GM18867 (cell line): ENCODE results near the gene PIK3C2G.

Experiments used
- ATAC-seq: cut with Tn5 transposase; IDR thresholded peaks from one replicate; pipeline ENCODE4 v1.9.1; 2021; ENCODE audit warnings: mild to moderate bottlenecking, moderate library complexity; ENCODE audit not compliant: unreplicated experiment

PIK3C2G gene

DNA sequence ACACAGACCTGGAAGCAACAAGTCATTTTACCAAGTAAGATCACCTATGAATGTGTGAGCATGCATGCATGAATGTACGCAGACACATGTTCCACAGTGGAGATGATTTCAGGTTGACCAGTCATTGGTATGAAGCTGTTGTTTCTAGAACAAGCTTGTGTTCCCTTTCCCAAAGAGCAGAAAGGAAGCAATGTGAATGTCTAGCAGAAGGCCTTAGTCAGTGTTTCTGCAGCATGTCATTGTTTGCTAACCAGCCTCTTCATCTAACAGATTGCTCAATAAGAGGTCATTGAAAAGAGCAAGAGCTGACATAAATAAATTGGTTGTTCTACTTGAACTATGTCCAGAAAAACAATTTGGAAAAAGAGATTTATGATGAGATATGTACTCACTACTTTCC, 285.1 kb downstream of the PIK3C2G start:
- ATAC-seq = no peak

DNA sequence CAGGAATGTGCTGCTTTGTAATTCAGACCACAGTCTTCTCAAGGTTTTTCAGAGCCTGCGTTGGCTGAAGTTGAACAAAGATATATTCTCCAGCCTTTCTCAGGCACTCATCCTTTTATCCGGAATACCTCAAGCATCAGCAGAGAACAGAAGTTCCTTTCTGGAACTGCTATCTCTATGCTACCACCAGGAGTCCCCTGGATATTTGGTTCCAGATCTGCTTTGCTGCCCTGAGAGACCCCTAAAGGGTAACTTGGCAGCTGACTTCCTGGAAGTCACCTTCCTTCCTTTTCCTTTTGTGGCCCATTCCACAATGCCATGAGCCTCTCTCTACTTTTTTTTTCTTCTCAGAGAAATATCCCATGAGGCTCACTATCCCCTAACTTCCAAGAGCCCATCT, 288.3 kb downstream of the PIK3C2G start:
- ATAC-seq = no peak

DNA sequence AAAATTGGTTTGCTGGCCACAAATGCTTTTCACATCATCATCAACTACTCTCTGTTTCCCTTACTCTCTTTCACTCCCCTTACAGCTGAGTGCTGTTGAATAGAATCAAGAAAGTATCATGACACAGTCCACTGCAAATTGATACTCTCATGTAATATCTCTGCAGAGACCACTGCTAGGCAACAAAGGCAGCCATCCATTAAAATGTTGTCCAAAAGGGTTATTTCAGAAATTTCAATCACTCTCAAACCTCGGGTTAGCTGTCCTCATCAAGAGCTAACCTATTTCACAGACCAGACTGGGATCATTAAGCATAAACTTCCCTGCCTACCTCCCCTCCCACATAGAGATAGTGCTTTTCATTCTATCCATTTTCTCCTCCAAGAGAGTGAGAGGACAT, 289.8 kb downstream of the PIK3C2G start:
- no peak for ATAC-seq

DNA sequence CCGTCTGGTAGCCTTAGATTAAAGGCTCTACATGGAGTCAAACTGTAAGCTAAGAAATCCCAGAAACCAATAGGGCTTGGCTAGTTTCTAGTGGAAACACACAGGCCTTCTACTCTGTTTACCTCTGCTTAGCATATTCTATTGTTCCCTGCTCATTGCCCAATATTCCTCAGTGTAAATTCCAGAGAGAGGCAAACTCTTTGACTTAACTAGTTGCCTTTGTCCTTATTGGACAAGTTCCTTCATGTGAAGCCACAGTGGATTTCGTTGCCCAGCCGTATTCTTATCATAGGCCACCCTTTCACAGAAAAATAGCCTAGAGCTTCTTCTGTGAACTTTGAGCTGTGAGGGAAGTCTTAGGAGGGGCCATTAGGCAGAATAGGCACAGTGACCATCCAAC, 290.4 kb downstream of the PIK3C2G start:
- no peak for ATAC-seq

DNA sequence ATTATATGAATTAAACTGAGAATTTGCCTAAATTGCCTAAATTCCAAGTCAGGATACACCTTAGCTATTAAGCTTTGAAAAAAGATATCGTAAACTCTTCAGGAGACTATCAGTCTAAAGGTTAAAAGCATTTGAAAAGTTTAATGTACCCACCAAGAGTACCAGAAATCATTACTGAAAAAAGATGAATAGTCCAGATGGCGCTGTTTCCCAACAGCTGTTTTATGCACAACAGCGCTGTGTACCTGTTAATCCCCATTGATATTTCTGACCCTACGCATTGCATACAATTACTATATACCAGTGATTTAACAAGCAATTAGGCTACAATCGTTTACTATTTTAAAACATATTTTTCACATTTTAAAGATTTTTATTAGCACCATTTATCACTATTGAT, 291.5 kb downstream of the PIK3C2G start:
- no peak for ATAC-seq

DNA sequence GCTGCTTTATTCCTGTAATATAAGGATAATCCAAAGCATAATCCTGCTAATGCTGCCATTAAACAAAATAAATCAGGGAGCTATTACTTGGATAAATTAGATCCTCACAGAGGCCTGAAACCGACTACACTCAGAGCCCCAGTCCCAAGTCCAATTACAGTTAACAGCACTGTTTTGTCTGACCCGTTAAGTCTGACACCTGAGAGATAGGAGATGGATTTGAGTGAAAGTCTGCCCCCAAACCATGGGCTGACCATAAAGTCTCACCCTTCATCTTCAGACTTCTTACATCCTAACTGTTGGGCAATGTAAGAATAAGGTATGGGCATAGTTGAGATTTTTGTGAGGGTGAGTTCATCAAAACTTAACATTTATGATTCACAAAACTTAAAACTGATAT, 294.8 kb downstream of the PIK3C2G start:
- no peak for ATAC-seq

DNA sequence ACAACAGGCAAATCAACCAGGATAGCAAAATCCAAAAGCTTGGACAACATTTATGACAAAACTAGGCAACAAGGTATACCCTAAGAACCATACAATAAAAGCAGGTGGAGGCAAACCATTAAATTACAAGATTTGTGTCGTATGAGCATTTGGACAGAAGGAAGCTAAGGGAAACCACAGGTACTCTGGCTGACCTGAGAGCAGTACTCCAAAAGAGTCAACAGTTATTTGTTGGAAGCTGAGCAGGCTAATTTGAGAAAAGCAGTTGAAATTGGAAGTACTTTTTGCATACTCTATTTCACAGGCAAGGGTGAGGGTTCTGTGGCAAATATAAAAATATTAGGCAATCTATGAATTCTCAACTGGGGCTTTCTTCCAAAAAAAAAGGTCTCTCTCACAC, 297.9 kb downstream of the PIK3C2G start:
- ATAC-seq = no peak

DNA sequence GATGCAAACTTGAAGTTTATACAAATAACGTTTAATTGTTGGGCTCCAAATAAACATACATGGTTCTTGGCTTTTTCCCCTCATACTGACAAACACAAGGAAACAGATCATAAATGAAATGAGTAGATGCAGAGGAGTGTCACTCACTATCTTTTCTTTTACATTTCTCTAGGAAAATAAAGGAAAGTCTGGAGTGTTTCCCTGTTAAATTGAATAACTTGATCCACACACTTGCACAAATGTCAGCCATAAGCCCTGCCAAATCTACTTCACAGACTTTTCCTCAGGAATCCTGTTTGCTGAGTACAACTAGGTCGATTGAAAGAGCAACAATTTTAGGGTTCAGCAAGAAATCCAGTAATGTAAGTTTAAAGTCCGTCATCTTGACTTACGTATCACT, 301.2 kb downstream of the PIK3C2G start:
- no peak for ATAC-seq

DNA sequence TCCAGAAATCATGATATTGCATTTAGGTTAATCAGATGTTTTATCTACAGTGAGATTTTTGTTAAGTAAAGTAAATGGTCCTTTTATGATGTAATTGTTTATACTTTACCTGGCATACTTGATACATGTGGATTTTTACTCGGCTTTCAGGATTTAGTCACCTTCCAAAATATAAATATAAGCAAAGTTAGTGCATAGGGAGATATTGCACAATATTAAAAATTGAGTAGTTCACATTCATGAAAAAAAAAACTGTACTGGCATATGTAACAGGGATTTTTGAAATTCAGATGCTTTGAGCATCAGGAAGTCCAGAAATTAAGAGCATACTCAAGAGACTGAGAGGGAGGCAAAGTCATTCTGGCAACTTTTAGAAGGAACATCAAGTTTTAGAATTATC, 303.0 kb downstream of the PIK3C2G start:
- no peak for ATAC-seq

DNA sequence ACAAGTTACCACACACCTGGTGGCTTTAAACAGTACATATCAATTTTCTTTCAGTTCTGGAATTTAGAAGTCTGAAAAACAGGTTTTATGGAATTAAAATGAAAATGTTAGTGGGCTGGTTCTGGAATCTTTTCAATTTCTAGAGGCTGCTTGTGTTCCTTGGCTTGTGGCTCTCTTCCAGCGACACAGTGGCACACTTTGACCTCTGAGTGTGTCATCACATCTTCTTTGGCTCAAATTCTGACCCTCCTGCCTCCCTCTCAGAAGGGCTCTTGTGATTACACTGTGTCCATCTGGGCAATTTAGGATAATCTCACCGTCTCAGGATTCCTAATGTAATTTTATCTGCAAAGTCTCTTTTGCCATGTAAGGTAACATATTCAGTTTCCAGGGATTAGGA, 306.5 kb downstream of the PIK3C2G start:
- no peak for ATAC-seq

DNA sequence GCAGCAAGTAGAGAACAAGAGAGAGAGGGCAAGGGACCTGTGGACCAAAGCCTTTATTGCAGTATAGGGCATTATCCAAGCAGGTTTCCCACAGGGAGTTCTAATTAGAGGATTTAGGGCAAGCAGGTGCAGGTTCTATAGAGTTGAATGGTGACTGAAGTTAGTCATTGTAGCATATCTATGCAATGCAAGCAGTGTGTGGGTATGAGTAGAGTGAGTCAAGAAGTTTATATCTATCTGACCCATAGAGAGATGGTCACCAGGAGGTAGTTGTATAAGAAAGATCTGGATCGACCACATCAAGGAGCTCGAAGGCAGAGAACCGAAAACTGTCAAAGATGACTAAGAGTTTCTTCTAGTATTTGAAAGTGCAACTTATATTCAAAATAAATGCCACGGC, 309.2 kb downstream of the PIK3C2G start:
- ATAC-seq = no peak

DNA sequence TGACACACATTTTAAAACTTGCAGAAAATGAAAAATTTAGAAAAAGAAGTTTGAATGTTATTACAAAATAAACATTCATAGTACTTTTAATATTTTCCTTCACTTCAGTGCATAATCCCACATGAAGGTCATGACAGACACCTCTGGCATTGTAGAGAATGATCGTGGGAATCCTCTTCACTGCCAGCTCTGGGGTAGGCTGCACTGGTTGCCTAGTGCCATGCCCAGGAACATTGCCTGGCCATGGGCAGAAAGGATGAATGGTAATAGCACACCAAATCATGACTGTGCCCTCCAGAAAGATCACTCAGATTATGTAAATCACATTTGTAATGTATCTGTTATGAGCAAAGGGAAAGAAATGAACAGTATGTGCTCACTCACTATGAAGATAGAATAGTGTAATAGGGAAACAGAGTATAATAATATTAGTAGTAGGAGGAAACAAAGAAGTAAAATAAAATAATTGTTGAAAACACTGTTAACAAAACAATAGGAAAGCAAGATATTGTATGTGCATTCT, 314.8 kb downstream of the PIK3C2G start:
- ATAC-seq = no peak

DNA sequence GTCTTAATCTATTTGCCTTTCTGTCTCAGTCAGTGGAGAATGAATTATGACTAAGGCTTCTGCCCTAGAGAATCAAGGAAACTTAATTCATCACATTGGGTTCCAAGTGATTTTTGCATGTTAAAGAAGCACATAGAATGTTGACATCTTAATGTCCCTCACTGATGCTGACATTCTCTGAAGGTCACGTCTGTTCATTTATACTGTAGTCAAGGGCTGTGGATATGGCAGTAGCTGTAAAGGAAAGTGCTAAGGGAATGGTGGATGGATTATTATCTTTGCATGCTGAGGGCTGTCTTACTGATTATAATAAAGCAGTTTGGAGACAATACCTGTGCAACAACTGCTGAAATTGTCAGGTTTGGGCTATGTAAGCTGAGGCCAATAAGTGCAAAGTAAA, 315.3 kb downstream of the PIK3C2G start:
- no peak for ATAC-seq

DNA sequence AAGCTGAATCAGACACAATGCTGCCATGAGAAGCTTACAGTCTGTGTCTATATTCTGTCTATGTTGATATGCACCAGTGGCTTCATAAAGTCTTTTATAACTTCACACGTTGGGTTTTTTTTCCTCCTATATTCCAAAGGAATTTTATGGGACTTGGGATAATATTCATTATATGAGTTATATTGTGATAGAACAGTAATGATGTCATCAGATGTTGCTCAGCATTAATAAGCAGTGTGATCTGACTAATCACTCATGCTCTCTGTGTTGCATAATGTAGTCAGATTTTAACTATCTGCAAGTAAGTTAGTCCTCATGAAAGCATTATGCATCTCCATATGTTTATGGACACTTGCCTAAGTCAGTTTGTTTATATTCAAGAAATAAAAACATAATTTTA, 316.9 kb downstream of the PIK3C2G start:
- ATAC-seq = no peak

DNA sequence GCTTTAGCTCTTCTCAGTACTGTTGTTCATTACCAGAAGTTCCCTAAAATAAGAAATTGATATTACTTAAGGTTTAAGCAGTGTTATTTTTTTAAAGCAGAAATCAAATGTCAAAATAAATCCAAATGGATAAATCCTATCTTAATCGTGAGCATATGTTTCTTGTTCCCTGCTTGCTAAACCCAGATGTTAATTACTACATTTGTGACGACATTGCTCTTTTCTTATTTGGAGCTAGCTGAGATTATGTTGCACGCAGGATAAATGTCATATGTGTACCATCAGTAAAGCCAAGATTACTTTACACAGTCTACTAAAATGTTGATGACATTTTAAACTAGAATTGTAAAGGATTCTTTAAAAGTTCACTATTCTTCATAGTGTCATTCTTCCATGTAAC, 319.0 kb downstream of the PIK3C2G start:
- no peak for ATAC-seq

DNA sequence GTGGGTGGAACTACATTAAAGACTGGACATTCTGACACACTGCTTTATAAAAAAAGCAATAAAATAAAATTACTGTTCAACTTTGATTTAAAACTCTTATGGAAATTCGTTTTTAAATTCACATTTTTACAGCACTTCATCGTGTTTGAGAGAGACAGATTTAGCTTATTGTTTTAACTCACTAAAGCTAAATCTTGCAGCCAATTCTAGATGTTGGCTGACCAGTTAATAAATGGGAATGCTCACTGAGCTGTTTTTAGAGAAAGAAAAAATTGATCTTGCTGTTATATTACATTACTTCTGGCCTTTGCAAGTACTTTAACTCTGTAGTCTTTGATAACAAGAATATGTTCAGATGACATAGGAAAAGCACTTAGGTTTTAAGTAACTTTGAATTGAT, 319.4 kb downstream of the PIK3C2G start:
- no peak for ATAC-seq

DNA sequence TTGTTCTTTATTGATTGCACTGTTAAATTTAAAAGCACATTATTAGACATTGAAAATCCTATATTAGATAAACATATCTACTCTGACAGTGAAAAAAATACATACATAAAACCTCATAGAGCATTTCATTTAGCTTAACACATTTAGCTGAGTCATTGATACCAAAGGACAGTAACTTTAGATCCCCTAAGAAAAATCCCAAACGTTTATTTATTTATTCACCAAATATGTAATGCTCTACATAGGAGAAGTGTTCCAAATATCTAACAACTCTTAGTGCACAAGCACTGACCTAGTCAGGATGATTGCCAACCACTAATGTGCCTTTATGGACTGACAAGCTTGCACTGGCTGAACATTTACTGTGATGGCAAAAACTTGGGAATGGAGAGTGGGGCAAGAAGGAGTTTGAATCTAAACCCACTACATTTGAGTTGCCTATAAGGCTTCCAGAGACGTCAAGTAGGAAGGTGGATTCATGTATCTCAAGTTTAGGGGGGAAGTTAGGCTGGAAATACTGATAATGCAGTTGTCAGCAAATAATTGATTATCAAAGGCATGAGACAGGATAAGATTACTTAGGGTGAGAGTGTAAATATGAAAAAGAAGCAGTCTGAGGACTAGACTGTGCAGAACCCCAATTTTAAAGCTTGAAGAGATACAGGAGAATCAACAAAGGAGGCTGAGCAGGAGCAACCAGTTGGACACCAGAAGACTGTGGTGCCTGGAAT, 320.1 kb downstream of the PIK3C2G start:
- ATAC-seq = no peak

DNA sequence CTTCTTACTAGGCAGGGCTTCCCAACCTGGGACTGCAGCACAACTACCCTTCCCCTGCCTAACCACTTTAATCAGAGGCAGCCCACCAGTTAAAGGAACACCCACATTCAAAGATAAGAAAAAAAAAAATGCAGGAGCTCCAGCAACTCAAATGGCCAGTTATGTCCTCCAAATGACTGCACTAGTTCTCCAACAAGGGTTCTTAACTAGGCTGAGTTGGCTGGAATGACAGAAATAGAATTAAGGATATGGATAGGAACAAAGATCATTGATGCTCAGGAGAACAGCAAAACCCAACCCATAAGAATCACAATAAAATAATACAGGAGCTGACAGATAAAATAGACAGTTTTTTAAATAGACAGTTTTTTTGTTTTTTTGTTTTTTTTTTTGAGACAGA, 322.3 kb downstream of the PIK3C2G start:
- no peak for ATAC-seq

DNA sequence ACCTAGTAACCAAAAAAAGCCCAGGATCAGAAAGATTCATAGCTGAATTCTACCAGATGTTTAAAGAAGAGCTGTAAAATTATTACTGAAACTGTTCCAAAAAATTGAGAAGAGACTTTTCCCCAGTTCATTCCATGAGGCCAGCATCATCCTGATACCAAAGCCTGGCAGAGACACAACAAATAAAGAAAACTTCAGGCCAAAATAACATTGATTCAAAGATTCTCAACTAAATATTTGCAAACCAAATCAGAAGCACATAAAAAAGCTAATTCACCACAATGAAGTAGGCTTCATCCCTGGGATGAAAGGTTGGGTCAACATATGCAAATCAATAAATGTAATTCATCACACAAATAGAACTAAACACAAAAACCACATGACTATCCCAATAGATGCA, 325.3 kb downstream of the PIK3C2G start:
- no peak for ATAC-seq

DNA sequence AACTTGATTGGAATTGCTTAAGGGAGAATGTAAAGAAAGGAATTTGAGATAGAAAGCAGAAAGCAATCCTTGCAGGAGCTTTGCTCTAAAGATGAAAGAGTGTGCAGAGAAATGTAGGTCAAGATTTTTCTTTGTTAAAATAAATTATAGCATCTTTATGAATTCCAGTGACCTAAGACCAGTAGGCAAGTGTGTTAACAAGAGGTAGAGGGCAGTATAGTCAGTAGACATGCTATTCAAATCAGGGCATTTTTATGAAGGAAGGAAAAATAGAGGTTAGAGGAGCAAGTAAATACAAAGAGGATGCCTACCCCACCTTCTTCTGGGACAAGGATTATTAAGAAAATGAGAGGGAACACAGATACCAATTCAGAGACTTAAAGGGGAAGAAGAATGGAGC, 328.0 kb downstream of the PIK3C2G start:
- no peak for ATAC-seq

DNA sequence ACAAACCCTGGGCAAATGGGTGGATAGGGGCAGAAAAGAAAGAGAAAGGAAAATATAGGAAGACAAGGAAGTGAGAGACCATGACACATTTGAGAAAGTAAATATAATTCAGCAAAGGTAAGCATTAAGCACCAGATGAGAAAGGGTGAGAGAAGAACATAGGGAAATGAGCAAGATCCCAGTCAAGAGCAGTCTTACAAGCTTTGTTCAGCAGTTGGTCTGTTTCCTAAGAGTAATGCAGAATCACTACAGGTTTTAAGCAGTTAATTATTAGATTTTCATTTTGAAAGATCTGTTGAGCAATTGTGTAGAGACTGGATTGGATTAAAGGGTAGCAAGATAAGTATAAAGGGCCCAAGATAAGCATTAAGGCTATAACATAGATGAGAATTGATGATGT, 330.2 kb downstream of the PIK3C2G start:
- ATAC-seq = no peak

DNA sequence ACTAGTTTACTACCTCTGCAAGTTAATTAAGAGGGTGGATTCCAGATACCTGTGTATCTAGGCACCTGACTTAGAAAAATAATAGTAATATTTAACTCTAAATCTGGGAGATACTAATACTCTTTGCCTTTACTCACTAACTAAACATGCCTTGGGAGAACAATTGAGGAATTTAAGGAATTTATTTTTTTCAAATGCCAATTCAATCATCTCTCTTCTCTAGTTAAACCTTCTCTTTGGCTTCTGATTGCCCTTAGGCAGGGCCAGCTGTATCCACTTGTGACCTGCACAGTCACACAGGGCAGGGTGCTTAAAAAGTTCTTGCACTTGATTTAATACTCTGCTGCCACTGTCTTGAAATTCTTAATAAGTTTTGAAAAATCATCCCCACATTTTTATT, 334.1 kb downstream of the PIK3C2G start:
- ATAC-seq = no peak

DNA sequence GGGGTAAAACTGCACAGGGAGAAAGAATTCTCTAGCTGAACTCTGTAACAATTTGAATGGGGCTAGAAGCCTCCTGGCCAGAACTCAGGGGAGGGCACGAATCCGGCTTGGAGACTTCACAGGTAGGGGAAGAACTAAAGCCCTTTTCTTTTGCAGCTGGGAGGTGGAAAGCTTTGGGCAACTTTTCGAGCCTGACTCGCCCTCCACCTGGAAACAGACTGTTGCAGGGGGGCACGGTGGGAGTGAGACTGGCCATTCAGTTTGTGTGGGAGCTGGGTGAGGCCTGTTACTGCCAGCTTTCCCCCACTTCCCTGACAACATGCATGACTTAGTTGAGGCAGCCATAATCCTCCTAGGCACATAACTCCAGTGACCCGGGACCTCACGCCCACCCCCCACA, 340.6 kb downstream of the PIK3C2G start:
- ATAC-seq = no peak
